LNCaP clone FGC (cell line): Measurements from ENCODE around the gene KLHL35.
"Not testable (repeated sequence)": the region's sequence is repeated elsewhere in the genome, so short reads cannot be mapped to it uniquely, and the experiment has no call there.

Experiments used
- DNase-seq: peaks from one replicate; pipeline ENCODE4 v3.0.0-alpha.2; 2011; ENCODE audit warnings: low read depth
- H3K4me3 ChIP-seq: 2 replicates; pipeline ENCODE4 v1.5.1; 2011; ENCODE audit warnings: mild to moderate bottlenecking, low read depth, low read length, control low read depth
- CTCF ChIP-seq: IDR thresholded peaks from 2 replicates; pipeline ENCODE4 v1.5.1; 2012; ENCODE audit warnings: mild to moderate bottlenecking; ENCODE audit not compliant: control insufficient read depth, insufficient read depth; ENCODE audit errors: extremely low read depth

Gene KLHL35

GRCh38 chr11:75387736-75388294 is 45.2 kb downstream of the KLHL35 start:
- no peak for DNase-seq
- no peak for TF ChIP-seq CTCF
- no peak overlapping the region for H3K4me3 ChIP-seq

- H3K4me3 ChIP-seq = no peak overlapping the region
- no peak for DNase-seq
- no peak for TF ChIP-seq CTCF
These were observed 45.9 kb downstream of the KLHL35 start for GRCh38 chr11:75386942-75387630.

- DNase-seq = no peak
- peak; percentile 98 for TF ChIP-seq CTCF
- no peak overlapping the region for H3K4me3 ChIP-seq
These were observed 48.4 kb downstream of the KLHL35 start for GRCh38 chr11:75384438-75385080.

- no peak for TF ChIP-seq CTCF
- no peak for DNase-seq
- H3K4me3 ChIP-seq = no peak overlapping the region
These were observed 49.8 kb downstream of the KLHL35 start for GRCh38 chr11:75383246-75383645.

GRCh38 chr11:75380716-75381420 is 52.1 kb downstream of the KLHL35 start:
- no peak for DNase-seq
- no peak for TF ChIP-seq CTCF
- H3K4me3 ChIP-seq = no peak overlapping the region

GRCh38 chr11:75380245-75380644 is 52.8 kb downstream of the KLHL35 start:
- TF ChIP-seq CTCF = no peak
- H3K4me3 ChIP-seq = no peak overlapping the region
- DNase-seq = no peak

GRCh38 chr11:75378776-75379175 is 54.2 kb downstream of the KLHL35 start:
- not testable (repeated sequence) for H3K4me3 ChIP-seq, DNase-seq
